Fibroblast of skin of abdomen (primary cell): ENCODE measurements around the gene CALCOCO1.
A peak's percentile ranks its signal among the peaks of the same experiment; 100 is the strongest.

Source experiments
- DNase-seq: peaks from one replicate; pipeline ENCODE4 v3.0.0-alpha.2; 2013

The CALCOCO1 gene

GRCh38 chr12:53752192-53752601 is 24.9 kb upstream of the CALCOCO1 start:
- no peak for DNase-seq

DNA sequence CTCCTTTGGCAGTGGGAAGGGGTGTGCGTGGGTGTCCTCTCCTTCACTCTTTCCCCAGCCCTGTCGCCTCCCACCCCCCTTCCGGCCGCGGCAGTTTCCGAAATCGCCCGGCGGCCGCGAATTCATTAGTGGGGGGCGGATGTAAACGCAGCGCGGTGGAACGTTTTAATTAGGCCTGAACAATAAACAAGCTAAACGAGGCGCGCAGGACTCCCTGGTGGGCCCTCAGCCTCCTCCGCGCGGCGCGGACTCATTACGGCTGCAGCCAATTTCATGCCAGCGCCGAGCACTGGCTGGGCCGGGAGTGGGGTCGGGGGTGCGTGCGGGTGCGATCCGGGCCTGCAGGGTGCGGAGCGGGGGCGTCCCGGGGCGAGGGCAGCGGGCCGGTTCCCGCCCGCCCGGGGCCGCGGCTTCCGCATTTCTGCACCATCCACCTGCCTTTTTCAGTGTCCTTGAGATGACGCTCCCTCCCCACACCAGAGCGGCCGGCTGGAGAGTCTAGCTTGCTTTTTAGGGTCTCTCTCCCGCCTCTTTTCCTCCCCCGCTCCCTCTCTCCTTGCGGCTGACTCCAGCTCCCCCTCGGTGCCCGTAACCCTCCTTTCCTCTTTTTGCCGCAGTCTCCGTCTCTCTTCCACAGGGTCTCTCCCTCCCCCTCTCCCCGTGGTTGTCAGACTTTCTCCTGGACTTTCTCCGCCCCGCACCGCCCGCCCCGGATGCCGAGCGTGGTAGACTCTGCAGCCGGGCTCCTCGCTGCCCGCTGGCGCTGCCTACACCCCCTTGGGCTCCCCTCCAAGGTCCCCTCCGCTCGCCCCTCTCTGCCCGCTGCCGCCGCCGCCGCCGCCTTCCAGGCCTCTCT is 24.3 kb upstream of the CALCOCO1 start, which contains the start of gene CISTR:
TSS of gene CISTR (minus strand) at position 644 of the 856 bp plus-strand sequence.
- no peak for DNase-seq

DNA sequence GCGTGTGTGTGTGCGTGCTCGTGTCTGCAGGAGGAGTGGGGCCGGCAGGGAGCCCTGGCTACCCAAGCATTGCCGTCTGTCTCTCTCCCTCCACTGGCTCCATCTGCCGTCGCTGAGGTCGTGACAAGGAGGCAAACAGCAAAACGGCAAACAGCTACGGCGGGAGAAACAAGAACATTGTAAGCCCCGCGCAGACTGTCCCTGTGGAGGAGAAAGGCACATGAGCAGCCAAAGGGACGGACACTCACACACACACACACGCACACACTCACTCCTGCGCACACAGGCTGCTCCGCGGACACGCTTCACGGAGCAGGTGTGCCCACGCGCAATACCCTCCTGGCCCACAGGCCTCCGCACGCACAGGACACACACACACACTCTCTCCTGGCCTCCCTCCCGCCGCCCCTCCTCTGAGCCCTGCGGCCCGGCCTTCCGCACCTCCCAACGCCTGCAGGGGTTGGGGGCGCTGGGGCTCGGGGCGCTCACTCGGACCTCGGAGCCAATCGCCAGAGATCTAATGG is 23.6 kb upstream of the CALCOCO1 start:
- no peak for DNase-seq

- DNase-seq, result no peak
Measured at GRCh38 chr12:53749986-53750811, 22.9 kb upstream of the CALCOCO1 start.

GRCh38 chr12:53748072-53748840 is 21.0 kb upstream of the CALCOCO1 start:
- no peak for DNase-seq

DNA sequence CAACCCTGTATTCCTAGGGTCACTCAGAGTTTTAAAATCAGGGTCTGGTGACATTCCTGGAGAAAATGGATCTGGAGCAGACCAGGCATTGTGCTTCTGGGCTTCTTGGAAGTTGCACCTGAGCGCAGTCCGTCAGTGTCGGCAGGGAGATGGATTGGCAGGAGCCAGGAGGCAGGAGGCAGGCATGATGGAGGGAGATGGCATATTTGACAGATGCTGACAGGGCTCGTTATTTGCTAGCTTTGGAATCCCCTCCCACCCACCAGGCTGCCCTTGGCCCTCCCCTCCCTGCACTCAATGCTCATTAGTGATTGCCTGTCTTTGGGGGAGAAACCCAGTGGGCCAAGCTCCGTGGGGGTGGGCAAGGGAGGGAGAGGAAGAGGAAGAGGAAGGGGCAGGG is 19.8 kb upstream of the CALCOCO1 start:
- DNase-seq, result no peak

- peak; percentile 88 for DNase-seq
Measured at GRCh38 chr12:53746592-53747092, 19.4 kb upstream of the CALCOCO1 start.

DNA sequence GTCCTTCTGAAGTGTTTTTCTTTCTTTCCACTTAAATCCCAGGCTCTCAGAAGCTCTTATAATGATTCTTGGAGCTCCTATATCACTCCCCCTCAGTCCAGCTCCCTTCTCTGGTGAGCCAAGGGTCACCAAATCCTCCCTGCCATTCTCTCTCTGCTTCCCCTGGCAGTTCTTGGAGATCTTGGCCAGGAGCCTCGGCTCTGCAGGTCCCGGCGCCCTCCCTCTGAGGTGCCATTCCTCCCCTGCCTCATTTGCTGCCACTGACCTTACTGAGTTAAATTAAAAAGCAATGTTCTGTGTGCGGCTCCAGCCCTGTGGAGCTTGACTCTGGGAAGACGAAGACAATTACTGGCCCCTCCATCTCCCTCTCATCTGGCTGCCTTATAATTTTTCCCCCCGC is 17.5 kb upstream of the CALCOCO1 start:
- DNase-seq, result no peak

- no peak for DNase-seq
Measured at GRCh38 chr12:53744130-53744441, 16.8 kb upstream of the CALCOCO1 start.

GRCh38 chr12:53743266-53744129 is 16.2 kb upstream of the CALCOCO1 start:
- peak; percentile 57 for DNase-seq

DNA sequence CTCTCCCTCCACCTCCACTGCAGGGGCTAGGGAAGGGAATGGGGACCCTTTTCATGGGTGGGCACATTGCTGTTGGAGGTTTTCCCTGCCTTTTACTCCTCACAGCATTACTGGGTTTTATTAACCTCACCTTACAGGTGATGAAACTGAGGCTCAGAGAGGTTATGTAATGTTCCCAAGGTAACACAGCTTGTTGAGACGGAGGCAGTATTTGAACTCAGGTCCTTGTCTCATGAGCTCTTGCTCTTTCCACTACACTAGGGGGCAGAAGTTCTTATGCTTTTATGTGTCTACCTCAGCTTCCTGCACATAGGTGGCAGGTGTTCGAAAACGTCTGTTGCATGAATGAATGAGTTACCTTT is 12.9 kb upstream of the CALCOCO1 start:
- no peak for DNase-seq

- peak; percentile 48 for DNase-seq
Measured at GRCh38 chr12:53739214-53740129, 12.2 kb upstream of the CALCOCO1 start.

DNA sequence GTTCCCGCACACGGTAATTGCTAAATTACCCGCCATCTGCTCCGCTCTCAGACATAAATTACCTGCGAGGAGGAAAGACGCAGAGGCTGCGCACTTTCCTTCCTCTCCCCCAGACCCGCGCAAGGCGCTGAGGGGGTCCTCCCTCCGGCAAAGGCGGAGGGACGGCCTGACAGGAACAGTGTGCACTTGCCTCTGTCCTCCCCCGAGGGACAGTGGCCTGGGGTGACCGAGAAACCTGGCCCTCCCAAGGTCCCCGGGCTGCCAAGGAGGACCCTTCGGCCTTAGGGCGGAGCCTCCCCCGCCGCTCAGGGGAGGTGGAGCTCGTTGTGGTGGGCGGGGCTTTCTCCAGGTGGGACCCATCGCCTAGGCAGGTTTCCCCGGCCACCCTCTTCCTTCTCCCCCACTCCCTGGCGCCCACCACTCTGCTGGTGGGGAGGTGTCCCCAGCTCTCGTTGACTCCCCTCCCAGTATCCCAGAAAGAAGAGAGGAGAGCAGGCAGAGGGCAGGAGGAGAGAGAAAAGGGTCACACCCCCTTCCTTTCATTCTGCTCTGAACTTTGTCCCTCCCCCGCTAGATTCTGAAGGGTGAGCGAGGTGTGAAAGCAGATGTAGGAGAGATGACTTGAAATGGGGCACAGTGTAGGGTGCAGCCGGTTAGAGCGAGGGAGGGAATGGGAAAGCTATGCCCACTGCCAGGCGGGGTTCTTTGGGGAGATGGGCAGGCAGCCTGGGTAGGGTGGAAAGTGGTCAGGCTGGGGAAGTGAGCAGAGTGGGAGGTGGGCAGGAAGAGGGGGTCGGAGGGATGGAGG is 11.4 kb upstream of the CALCOCO1 start:
- DNase-seq, result no peak

GRCh38 chr12:53737951-53738405 is 10.7 kb upstream of the CALCOCO1 start:
- no peak for DNase-seq

DNA sequence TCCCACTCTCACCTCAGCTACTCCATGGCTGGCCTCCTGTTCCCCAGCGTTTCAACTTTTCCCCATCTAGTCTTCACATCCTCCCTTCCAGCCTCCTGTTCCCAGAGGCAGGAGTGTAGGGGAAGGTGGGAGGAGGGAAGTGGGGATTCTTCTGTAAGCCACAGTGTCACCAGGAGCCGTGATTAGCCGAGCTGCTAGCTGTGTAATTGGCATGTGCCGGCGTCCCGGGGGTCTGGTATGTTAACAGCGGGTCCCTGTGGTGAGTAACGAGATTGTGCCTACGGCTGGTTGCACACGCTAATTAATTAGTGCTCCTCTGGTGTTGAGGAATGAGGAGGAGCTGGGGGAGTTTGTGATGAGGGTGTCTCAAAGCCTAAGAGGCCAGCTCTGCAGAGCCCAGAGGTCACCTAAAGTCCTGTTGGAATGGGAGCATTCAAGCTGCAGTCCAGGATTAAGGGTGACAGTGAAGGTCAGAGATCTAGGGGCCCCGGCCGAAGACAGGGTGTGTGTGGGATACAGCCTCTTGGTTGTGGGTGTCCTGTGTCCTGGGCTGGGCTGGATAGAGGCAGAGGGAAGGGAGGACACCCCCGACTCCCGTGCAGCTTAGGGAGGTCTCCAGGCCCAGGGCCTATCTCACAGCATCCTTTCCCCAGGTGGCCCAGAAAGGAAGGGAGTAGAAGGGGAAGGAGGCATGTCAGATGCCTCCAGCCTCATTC is 10.0 kb upstream of the CALCOCO1 start:
- DNase-seq, result no peak

- DNase-seq, result no peak
Measured at GRCh38 chr12:53736592-53736991, 9.3 kb upstream of the CALCOCO1 start.

DNA sequence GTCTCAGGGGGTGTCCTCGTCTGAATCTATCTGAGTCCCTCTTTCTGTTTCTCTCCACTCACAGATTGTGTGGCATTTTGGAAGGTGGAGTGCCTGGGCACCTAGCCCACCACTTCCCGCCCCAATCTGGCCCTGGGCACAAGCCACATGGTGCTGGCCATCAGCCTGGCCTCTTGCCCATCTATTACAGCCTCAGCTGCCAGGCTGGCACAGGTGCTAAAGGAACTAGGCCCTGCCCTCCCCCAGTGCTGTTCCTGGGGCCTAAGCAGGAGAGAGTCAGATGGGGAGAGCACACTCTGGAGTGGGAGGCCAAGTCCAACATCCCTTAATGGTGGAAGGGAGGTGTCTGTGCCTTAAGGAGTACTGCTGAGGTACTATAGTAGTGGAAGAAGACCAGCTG is 8.3 kb upstream of the CALCOCO1 start:
- no peak for DNase-seq

DNA sequence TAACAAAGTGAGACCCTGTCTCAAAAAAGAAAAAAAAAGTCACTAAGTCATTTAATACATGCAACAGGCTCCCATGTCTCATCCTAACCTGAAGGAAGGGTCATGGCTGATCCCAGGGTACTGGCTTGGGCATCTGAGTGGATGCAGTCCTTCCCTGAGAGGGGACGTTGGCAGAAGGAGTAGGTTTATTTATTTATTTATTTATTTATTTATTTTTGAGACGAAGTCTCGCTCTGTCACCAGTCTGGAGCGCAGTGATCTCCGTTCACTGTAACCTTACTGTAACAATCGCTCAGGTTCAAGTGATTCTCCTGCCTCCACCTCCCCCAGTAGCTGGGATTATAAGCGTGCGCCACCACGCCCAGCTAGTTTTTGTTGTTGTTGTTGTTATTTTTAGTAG is 7.2 kb upstream of the CALCOCO1 start:
- DNase-seq, result no peak

DNA sequence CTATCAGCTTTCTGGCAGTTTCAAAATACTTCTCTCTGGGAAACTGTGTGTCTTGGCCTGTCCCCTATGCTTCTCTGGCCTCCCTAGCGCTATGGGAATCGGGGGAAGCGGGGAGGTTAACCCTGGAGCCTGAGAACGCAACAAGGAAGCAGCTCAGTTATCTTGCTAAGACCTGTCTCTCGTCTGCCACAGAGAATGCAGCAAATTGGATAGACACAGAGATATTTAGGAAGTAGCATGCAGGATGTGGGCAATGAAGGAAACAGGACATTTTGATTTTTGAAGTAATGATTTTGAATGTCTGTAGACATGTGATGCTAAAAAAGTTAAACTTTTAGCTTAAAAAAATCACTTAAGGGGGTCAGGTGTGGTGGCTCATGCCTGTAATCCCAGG is 6.6 kb upstream of the CALCOCO1 start:
- no peak for DNase-seq
